ENCODE measurements around the gene IFNB1. TPM values are rescaled to one million over a fixed set of nuclear protein-coding genes. Genes with fewer than 3 reads are reported as not detected.

The IFNB1 gene
- total RNA-seq, 1 experiment from 2014 or later, result not detected

GRCh38 chr9:21104787-21105186 lies 27.0 kb upstream of the IFNB1 start:
- no peak for TF ChIP-seq EZH2 (IDR thresholded peaks at IDR 0.05; ENCODE audit: borderline replicate concordance, low read depth, low read length, poor library complexity, severe bottlenecking)
- no peak for TF ChIP-seq CTCF (conservative IDR thresholded peaks at IDR 0.05; ENCODE audit: low read depth, low read length)
- intact Hi-C loops (cut with micrococcal nuclease; ENCODE audit: unreplicated experiment), result no loop called here
- no peak for DNase-seq (ENCODE audit: low spot score)
- no peaks in the 10 kb centered on the region for H3K4me1 ChIP-seq (ENCODE audit: insufficient read depth, low read length, poor library complexity, severe bottlenecking)
- POLR2A ChIA-PET (ENCODE audit: low non-redundant PET), result no interaction called here
- CTCF ChIA-PET, result no interaction called here
- no peaks in the 10 kb centered on the region for H3K9me3 ChIP-seq (ENCODE audit: low read depth, low read length, poor library complexity, severe bottlenecking)
- no TSS peak for BruUV-seq (replicated peaks)
- H3K4me3 ChIP-seq (ENCODE audit: low read depth, low read length, poor library complexity, severe bottlenecking), result no peak overlapping the region
- no peak overlapping the region for H3K27ac ChIP-seq (ENCODE audit: low read depth, low read length, poor library complexity, severe bottlenecking)
- H3K36me3 ChIP-seq (ENCODE audit: insufficient read depth, low read length, poor library complexity, severe bottlenecking), result no peaks in the 10 kb centered on the region
- H3K27me3 ChIP-seq (replicated peaks; ENCODE audit: insufficient read depth, low read depth, low read length, poor library complexity), result no peaks in the 10 kb centered on the region

- Histone ChIP-seq H3K9me3 (ENCODE audit: low read depth, low read length, poor library complexity, severe bottlenecking) (no peaks in the 10 kb centered on the region), H3K27me3 (replicated peaks; ENCODE audit: insufficient read depth, low read depth, low read length, poor library complexity) (no peaks in the 10 kb centered on the region), H3K4me1 (ENCODE audit: insufficient read depth, low read length, poor library complexity, severe bottlenecking) (no peaks in the 10 kb centered on the region), H3K36me3 (ENCODE audit: insufficient read depth, low read length, poor library complexity, severe bottlenecking) (no peaks in the 10 kb centered on the region), H3K4me3 (ENCODE audit: low read depth, low read length, poor library complexity, severe bottlenecking) (no peak overlapping the region), H3K27ac (ENCODE audit: low read depth, low read length, poor library complexity, severe bottlenecking) (no peak overlapping the region)
- TF ChIP-seq EZH2 (IDR thresholded peaks at IDR 0.05; ENCODE audit: borderline replicate concordance, low read depth, low read length, poor library complexity, severe bottlenecking), result no peak
- ChIA-PET CTCF (no interaction called here), POLR2A (ENCODE audit: low non-redundant PET) (no interaction called here)
- no peak for DNase-seq (ENCODE audit: low spot score)
- no TSS peak for BruUV-seq (replicated peaks)
- intact Hi-C loops (cut with micrococcal nuclease; ENCODE audit: unreplicated experiment), result no loop called here
Measured at GRCh38 chr9:21102305-21102704, 24.6 kb upstream of the IFNB1 start.

GRCh38 chr9:21097817-21098216 lies 20.1 kb upstream of the IFNB1 start:
- no peaks in the 10 kb centered on the region for H3K4me1 ChIP-seq (ENCODE audit: insufficient read depth, low read length, poor library complexity, severe bottlenecking)
- intact Hi-C loops (cut with micrococcal nuclease; ENCODE audit: unreplicated experiment), result no loop called here
- POLR2A ChIA-PET (ENCODE audit: low non-redundant PET), result no interaction called here
- no TSS peak for BruUV-seq (replicated peaks)
- H3K27me3 ChIP-seq (replicated peaks; ENCODE audit: insufficient read depth, low read depth, low read length, poor library complexity), result no peaks in the 10 kb centered on the region
- CTCF ChIA-PET, result no interaction called here
- no peak overlapping the region for H3K27ac ChIP-seq (ENCODE audit: low read depth, low read length, poor library complexity, severe bottlenecking)
- no peak overlapping the region for H3K4me3 ChIP-seq (ENCODE audit: low read depth, low read length, poor library complexity, severe bottlenecking)
- TF ChIP-seq EZH2 (IDR thresholded peaks at IDR 0.05; ENCODE audit: borderline replicate concordance, low read depth, low read length, poor library complexity, severe bottlenecking) (no peak), CTCF (conservative IDR thresholded peaks at IDR 0.05; ENCODE audit: low read depth, low read length) (no peak)
- DNase-seq (ENCODE audit: low spot score), result no peak
- no peaks in the 10 kb centered on the region for H3K9me3 ChIP-seq (ENCODE audit: low read depth, low read length, poor library complexity, severe bottlenecking)
- H3K36me3 ChIP-seq (ENCODE audit: insufficient read depth, low read length, poor library complexity, severe bottlenecking), result no peaks in the 10 kb centered on the region

GRCh38 chr9:21096901-21097255 lies 19.1 kb upstream of the IFNB1 start:
- no peak for DNase-seq (ENCODE audit: low spot score)
- intact Hi-C loops (cut with micrococcal nuclease; ENCODE audit: unreplicated experiment), result no loop called here
- CTCF ChIA-PET, result no interaction called here
- H3K4me1 ChIP-seq (ENCODE audit: insufficient read depth, low read length, poor library complexity, severe bottlenecking), result no peaks in the 10 kb centered on the region
- no peaks in the 10 kb centered on the region for H3K36me3 ChIP-seq (ENCODE audit: insufficient read depth, low read length, poor library complexity, severe bottlenecking)
- no peaks in the 10 kb centered on the region for H3K27me3 ChIP-seq (replicated peaks; ENCODE audit: insufficient read depth, low read depth, low read length, poor library complexity)
- no peak overlapping the region for H3K27ac ChIP-seq (ENCODE audit: low read depth, low read length, poor library complexity, severe bottlenecking)
- TF ChIP-seq EZH2 (IDR thresholded peaks at IDR 0.05; ENCODE audit: borderline replicate concordance, low read depth, low read length, poor library complexity, severe bottlenecking) (no peak), CTCF (conservative IDR thresholded peaks at IDR 0.05; ENCODE audit: low read depth, low read length) (no peak)
- H3K4me3 ChIP-seq (ENCODE audit: low read depth, low read length, poor library complexity, severe bottlenecking), result no peak overlapping the region
- no TSS peak for BruUV-seq (replicated peaks)
- POLR2A ChIA-PET (ENCODE audit: low non-redundant PET), result no interaction called here
- no peaks in the 10 kb centered on the region for H3K9me3 ChIP-seq (ENCODE audit: low read depth, low read length, poor library complexity, severe bottlenecking)

Data from A673 (cell line).